Amygdala (tissue), 56 donors: ENCODE data around the gene ZDHHC11B.

Source experiments
- DNase-seq, 56 donors: peaks; one replicate each; lab custom pipeline; 2025; lab: John Stamatoyannopoulos, UW

ZDHHC11B gene

DNA sequence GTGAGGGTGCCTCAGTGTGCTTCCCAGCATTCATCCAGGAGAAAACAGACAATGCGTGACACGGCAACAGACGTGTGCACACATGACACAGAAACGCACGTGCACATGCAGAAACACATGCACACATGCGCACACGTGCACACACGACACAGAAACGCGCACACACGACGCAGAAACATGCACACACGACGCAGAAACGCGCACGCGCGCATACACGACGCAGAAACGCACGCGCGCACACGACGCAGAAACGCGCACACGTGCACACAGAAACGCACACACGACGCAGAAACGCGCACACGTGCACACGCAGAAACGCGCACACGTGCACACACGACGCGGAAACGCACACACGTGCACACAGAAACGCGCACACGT, 107.8 kb downstream of the ZDHHC11B start:
- no peak for DNase-seq

DNA sequence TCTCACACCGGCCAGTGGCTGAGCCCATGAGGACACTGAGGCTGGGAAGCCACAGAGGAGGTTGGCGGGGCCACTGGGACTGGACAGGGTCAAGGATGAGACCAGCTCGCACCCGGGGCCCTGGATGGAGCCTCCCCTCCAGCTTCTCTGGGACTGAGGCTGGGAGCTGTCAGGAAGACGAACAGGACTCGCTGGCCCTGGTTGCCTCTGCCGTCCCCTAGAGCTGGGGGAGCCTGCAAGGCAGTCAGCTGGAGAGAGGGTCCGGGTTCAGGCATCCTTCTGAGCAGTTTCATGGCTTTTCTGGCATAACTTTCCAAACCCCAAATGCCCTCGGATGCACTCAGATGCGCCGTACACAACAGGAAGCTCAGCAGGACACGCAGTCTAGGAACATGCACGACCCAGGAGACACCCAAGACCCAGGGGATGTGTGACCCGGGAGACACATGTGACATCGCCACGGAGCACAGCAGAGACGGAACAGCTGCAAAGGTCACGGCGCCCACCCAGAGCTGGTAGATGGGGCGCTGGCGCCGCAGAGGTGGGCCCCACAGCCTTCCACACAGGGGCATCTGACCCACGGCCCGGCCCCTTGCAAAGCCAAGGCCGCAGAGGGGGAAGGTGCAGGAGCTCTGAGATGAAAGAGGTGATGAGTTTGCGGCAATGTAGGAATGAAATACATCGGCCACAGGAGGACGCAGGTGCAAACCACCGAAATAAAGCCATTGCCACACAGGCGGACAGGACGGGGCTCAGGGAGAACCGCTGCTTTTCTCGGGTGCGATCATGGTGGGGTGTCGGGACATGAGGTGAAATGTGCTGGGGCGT, 108.4 kb downstream of the ZDHHC11B start:
- no peak for DNase-seq

DNA sequence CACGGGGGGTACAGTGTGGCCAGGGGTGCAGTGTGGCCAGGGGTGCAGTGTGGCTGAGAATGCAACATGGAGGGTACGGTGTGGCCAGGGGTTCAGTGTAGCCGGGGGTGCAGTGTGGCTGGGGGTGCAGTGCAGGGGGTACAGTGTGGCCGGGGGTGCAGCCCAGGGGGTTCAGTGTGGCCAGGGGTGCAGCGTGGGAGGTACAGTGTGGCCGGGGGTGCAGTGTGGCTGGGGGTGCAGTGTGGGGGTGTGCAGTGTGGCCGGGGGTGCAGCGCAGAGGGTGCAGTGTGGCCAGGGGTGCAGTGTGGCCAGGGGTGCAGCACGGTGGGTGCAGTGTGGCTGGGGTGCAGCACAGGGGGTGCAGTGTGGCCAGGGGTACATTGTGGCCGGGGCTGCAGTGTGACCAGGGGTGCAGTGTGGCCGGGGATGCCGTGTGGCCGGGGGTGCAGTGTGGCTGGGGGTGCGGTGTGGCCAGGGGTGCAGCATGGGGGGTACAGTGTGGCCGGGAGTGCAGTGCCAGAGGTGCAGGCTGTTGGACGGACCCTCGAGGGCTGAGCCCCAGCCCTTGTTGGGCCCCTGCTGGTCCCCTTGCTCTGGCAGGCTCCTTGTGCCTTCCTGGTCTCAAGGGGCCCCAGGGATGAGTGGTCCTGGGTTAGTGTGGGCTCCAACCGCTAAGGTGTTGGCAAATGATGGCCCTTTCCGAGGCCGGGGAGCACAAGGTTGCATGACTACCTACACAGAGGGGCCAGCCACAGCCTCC, 109.2 kb downstream of the ZDHHC11B start:
- DNase-seq = no peak

DNA sequence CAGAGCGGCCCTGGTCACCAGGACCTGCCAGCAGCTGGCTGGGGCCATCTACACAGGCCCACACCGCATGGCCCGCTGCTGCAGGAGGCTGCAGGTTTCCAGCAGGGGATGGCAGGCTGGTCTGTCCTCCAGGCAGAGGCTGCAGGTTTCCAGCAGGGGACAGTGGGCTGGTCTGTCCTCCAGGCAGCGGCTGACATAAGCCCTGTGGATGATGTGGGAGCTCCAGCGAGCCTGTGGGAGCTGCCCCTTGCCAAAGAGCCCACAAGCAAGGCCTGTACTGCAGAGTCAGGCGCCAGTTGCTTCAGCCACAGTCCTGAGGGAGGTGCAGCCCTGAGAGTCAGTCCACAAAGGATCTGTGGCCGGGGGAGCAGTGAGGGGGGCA, 109.9 kb downstream of the ZDHHC11B start:
- peak in 18 of 56 donors; percentile 27 to 83 (median 46) for DNase-seq

DNA sequence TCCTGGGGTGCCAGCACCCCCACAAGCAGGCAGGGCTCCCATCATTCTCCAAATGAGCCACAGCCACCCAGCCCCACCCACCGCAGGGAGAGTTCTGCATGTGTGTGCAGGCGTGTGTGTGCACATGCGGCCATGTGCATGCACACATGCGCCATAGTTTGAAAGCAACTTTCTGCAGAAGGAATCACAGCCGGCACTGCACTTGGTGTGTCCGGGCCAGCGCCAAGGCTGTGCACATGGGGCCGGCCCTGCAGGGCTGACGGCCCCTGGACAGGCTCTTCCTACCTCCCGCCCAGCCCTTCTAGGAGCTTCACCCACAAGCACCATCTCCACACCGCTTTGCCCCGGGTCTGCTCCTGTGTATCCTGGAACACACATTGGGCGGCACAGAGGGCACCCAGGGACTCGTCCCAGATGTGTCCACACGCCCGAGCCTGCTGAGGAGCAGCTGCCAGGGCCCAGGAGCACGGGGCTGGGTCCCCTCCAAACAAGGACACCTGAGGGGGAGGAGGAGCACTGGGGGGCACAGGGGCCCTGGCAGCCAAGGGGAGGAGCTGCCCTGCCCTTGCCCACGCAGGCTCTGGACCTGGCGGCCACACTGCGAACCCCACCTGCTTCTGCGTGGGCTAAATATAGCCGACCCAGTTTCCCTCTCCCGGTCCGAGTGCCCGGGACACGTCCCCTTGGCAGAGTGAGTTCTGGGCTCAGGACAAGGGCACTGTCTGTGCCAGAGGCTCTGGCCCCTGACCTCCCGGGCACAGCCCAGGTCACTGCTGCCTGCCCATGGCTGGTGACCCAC, 110.5 kb downstream of the ZDHHC11B start:
- DNase-seq = peak in 5 of 56 donors; percentile 26 to 59 (median 38)

DNA sequence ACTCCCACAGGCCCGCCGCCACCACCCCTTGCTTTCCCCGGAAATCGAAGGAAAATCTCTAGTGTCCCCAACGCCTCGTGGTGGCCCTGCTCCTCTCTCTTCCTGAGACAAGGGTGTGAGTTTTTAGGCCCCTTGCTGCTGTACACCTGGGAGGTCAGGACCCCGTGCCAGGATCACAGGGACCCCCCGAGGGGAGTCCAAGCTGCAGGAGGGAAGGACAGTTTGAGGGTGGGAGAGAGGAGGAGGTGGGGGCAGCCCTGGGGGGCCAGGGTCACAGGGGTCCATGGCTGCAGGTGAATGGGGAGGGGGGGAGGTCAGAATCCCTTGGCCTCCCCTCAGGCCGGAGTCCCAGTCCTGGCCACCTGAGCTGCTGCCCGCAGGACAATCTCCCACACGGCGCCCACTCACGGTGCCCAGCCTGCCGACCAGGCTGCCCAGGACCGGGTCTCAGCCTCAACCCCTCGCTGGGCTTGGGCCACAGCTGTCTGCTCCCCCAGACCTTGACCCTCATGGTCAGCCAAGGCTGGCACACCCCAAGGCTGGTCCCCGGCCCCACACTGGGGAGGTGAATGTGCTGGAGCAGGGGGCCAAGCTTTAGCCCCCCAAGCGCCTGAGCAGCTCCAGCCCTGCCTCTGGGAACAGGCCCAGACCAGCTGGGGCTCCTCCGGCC, 111.2 kb downstream of the ZDHHC11B start:
- no peak for DNase-seq

DNA sequence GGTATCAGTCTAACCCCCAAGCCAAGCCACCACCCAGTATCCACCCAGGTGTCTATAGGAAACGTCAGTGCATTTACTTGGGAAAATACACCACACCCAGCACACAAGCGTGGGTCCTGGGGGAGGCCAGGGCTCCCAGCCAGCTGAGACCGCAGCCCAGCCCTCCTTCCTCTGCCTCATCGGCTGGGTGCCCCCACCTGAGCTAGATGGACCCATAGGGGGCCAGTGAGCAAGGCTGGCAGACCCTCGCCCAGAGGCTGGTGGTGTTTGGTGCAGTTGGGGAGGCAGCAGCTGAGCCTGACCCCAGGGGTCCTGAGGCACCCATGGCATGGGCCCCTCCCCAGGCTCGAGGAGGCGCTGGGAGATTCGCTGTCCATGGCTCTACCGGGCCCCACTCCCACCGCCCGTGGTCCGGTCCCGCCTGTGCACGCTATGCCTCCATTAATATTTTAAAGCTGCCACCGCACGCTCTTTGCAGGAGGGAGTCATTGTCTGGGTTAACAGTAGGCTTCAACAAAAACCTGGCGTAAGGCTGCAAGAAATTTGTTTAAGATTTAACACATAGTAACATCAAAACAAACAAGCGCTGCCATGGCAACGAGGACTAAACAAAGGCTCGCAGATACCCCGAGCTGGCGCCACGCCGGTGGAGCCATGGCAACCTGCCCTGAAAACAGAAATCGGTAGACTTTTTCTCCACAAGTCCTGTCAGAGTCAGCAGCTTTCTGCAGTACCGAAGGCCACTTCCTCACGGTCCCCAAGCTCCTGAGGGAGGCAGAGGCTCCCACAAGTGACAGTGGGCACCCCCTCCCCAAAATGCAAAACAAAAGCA, 112.0 kb downstream of the ZDHHC11B start:
- DNase-seq = peak in 49 of 56 donors; percentile 9 to 88 (median 58)

DNA sequence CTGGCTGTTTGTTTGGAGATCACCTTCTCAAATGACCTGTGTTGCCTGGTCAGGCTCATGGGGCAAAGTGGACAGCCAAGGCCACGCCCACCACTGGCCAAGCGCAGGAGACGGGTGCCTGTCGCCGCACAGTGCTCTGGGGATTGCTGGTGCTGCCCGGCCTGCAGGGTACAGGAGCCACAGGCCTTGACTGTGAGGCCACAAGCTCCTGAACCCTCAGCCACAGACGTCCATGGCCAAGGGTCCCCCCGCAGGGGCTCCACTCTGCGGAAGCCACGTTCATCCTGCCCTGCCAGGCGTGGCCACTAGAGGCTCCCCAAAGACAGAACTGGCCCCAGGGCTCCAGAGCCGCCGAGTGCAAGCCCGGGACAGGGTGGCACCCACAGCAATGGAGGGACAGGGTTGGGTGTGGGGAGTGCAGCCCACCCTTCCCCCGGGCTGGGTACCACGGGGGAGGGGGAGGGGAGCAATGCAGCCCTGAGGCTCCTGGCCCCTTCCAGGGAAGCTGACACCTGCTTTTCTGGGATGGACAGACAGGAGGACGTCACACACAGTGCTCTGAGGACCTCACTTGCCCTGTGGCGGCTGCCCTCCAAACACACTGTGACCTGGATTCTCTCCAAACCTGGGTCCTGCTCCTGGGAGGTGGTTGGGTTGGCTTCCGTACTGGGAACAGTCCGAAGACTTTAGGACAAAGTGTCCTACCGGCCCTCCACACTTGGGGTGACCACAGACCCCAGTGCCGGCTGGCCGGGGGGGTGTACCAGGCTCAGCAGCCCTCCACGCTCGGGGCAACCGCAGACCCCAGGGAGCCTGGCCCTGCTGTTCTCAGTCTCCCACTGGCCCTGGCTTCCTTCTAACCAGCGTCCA, 112.8 kb downstream of the ZDHHC11B start:
- peak in 53 of 56 donors; percentile 17 to 87 (median 67) for DNase-seq

DNA sequence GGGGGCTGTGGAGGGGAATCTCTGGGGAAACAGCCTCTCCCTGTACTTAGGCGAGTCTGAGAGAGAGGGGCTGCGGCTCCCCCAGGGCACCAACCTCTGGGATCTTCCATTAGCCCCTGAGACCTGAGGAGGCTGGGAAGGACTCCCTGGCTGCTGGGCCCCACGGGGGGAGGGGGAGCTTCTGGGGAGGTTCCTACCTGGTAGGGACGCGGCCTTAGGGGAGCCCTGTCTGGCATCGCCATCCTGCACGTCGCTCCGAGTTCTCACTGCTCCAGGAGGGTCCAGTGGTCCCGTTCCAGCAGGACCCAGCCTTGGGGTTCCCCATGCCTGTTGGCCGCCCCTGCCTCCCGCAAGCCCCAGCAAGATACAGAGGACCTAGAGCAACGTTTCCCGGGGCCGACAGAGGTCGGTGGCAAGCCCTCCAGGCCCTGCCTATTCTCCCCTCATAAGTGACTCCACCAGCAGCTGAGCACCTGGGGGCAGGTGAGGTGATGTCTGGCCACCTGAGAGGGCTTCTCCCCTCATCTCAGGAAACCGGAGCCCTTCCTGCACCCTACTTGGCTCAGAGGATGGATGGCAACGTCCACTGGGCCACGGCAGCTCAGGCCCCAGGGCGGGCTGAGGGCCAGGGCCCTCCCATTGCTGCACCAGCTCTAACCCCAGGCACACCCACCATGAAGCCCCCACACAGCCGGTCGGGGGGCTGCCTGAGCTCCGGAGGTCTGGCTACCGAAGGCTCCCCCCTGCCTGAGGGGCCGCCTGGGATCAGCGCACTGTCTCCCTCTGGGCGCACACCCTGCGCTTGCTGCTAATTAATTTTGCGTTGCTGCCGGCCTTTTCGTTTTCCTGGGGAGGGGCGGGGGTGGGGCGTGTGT, 113.9 kb downstream of the ZDHHC11B start:
- no peak for DNase-seq

DNA sequence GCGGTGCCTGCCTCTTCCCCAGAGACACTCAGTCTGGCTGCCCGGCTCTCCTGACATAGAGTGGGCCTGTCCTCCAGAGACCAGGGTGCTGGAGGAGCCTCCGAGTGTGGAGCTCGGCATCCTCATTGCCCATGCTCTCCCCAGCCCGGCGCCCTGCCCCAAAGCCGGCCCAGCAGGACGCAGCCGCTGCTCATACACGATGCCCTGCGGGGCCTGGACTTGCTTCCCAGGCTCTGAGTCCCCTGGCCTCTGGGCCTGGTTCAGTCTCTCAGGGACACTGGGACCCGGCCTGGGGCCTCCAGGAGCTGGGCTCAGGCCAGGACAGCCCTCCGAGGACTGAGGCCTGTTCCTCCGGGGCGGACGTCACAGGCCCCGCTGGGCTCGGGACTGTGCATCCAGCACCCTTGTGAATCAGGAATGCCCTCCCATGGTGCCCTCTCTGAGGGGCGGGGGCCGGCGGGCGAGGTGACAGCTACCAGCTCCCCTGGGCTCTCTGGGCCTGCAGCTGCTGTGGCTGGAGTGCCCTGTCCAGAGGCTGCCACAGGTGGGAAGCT, 114.6 kb downstream of the ZDHHC11B start:
- DNase-seq = peak in 6 of 56 donors; percentile 54 to 82 (median 67)

DNA sequence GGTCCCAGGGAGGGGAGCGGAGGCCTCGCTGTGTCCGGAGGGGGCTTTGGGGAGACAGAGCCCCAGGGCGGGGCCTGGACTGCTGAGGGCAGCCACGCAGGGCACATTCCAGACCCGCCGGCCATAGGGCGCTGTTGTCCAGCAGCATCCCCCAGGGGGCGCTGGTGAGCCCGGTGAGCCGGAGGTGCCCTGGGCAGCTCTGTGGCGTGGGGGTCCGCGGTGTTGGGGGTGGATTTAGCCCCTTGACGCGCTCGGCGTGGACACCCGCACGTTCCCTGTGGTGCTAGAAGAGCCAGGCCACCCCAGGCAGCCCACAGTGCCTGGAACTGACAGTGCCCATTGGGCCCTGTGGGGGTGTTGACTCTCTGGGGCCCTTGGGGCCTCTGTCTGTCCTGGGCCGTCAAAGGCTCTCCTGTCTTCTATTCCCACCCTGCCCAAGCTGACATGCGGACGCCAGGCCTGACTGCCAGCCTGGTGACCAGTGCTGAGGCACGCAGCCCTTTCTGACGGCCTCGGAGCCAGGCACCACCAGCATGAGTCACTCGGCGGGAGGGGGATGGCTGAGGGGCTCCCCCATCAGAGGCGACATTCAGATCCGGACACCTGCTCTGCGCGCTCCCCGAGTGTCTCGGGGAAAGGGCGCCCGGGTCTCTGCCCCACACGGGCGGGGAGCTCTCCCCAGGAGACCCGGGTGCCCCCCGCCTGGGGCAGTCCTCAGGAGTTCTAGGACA, 115.3 kb downstream of the ZDHHC11B start:
- DNase-seq = peak; percentile 47 to 98 (median 90)

DNA sequence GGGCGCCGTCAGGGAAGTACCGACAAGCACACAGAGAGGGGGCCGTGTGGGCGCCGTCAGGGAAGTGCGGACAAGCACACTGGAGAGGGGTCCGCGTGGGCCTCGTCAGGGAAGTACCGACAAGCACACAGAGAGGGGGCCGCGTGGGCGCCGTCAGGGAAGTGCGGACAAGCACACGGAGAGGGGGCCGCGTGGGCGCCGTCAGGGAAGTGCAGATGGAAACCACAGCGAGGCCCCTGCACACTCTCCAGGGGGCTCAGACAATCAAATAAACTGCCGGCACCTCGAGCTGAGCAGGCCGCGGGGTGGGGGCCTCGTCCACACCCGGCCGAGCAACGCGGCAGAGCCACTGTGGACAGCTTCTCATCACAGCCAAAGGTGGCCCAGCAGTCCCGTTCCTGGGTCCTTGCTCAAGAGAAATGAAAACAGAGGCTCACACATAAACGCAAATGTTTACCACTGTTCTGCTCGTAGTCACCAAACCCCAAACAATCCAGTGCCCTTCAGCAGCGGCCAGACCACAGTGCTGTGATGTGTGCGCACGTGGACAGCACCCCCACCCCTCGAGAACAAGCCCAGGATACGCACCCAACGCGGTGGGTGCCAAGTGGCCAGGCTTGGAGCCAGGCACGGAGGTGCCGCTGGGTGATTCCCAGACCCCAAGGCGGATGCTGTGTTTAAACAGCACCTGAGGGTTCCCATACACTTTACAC, 116.1 kb downstream of the ZDHHC11B start:
- peak in 18 of 56 donors; percentile 16 to 60 (median 46) for DNase-seq

DNA sequence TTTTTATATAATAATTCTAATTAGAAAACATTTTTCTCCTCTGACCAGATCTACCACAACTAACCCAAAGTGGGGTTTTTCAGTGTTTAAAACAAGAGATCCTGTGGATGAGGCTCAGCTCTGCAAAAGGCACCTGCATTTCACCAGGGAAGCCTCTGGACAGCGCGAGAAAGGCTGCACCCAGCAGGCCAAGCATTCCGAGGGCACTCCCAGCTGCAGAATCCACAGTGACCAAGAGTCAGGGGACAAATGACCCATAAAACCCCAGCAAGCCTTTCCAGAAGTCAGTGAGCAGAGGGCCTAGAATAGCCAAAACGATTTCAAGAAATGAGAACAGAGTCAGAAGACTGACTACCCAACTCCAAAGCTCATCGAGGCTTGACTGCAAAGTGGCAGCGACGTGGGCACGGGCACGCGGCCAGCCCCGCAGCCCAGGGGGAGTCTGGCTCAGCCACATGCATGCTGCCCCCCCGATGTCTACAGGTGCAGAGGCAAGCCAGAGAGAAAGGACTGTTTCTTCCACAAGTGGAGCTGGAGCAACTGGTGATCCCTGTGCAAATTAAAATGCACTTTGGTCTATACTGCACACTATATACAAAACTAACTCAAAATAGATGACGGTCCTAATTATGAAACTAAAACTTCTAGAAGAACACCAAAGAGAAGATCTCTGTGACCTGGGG, 117.6 kb downstream of the ZDHHC11B start:
- no peak for DNase-seq

DNA sequence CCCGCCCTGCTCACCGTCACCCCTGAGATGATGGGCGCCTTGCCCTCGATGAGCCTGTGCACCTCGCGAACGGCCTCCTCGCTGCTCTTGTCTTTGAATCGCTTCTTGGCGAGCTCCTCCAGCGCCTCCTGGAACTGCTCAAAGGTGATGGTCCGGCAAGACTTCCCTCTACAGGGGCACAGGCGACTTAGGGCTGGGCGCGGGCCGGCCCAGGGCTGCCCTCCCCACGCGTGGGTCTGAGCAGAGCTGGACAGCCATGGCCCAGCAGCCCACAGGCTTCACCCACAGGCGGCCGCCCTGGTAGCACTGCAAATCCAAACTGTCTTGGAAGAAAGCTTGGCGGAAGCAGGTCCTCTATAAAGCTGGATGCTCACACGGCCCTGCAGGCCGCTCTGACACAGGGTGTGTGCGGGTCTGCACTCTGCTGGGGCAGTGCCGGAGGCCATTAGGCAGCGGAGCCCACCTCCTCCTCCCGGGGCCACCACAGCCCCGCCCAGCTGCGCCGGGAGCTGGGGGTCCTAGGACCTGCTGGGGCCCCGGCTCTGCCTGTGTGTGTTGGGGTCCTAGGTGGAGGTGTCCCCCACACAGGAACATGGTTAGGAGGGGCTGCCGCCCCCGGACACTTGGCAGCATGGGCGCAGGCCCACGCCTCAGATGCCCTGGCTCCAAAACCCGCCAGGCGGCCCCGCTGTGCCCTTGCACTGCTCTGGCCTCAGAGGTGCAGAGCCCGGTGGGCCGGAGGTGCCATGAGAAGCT, 118.4 kb downstream of the ZDHHC11B start:
- no peak for DNase-seq
